NCI-H2107 treated with DMSO at 0.1 percent for 48 hours (cell line): ENCODE data around the gene BNIP3.

Experiments used
- DNase-seq: peaks from one replicate; lab custom pipeline; 2025; ENCODE audit not compliant: unreplicated experiment; lab: John Stamatoyannopoulos, UW

The BNIP3 gene

GRCh38 chr10:131978851-131979250, 2.9 kb downstream of the BNIP3 start:
- DNase-seq, result no peak

- DNase-seq, result no peak
Measured at GRCh38 chr10:131978366-131978765, 3.4 kb downstream of the BNIP3 start.

- DNase-seq, result no peak
Measured at GRCh38 chr10:131977323-131978096, 4.2 kb downstream of the BNIP3 start.

GRCh38 chr10:131975796-131976195, 5.9 kb downstream of the BNIP3 start:
- DNase-seq, result no peak

- DNase-seq, result no peak
Measured at GRCh38 chr10:131975003-131975402, 6.7 kb downstream of the BNIP3 start.

- no peak for DNase-seq
Measured at GRCh38 chr10:131974034-131974817, 7.5 kb downstream of the BNIP3 start.

GRCh38 chr10:131973160-131973951, 8.4 kb downstream of the BNIP3 start:
- DNase-seq, result no peak

- no peak for DNase-seq
Measured at GRCh38 chr10:131972474-131973071, 9.2 kb downstream of the BNIP3 start.

- DNase-seq, result no peak
Measured at GRCh38 chr10:131971591-131971990, 10.1 kb downstream of the BNIP3 start.

- DNase-seq, result no peak
Measured at GRCh38 chr10:131970946-131971345, 10.8 kb downstream of the BNIP3 start.

- no peak for DNase-seq
Measured at GRCh38 chr10:131968949-131969348, 12.8 kb downstream of the BNIP3 start.

GRCh38 chr10:131964298-131964697, 17.4 kb downstream of the BNIP3 start:
- DNase-seq, result no peak

- no peak for DNase-seq
Measured at GRCh38 chr10:131963811-131964210, 17.9 kb downstream of the BNIP3 start.

- no peak for DNase-seq
Measured at GRCh38 chr10:131963350-131963749, 18.4 kb downstream of the BNIP3 start.

- no peak for DNase-seq
Measured at GRCh38 chr10:131961777-131962662, 19.7 kb downstream of the BNIP3 start.

- no peak for DNase-seq
Measured at GRCh38 chr10:131961047-131961776, 20.5 kb downstream of the BNIP3 start.

GRCh38 chr10:131960631-131961046, 21.1 kb downstream of the BNIP3 start:
- no peak for DNase-seq

- no peak for DNase-seq
Measured at GRCh38 chr10:131959841-131960240, 21.9 kb downstream of the BNIP3 start.

GRCh38 chr10:131955591-131956340, 26.0 kb downstream of the BNIP3 start:
- DNase-seq, result no peak
